GM18868 (cell line): ENCODE results near the gene SMIM43.
"Not testable (repeated sequence)": the region's sequence is repeated elsewhere in the genome, so short reads cannot be mapped to it uniquely, and the experiment has no call there.

Experiments used
- ATAC-seq: cut with Tn5 transposase; IDR thresholded peaks from one replicate; pipeline ENCODE4 v1.9.1; 2021; ENCODE audit warnings: mild to moderate bottlenecking, moderate library complexity; ENCODE audit not compliant: unreplicated experiment

SMIM43 gene

GRCh38 chr4:121784401-121784800 is 19.4 kb upstream of the SMIM43 start:
- no peak for ATAC-seq

GRCh38 chr4:121783210-121783609 is 18.2 kb upstream of the SMIM43 start:
- no peak for ATAC-seq

GRCh38 chr4:121778991-121779628 is 14.1 kb upstream of the SMIM43 start:
- ATAC-seq, result no peak

- ATAC-seq, result peak; percentile 64
Observed at GRCh38 chr4:121777625-121778024, 12.7 kb upstream of the SMIM43 start.

- ATAC-seq, result no peak
Observed at GRCh38 chr4:121776610-121777401, 11.8 kb upstream of the SMIM43 start.

GRCh38 chr4:121773883-121774282 is 8.9 kb upstream of the SMIM43 start:
- ATAC-seq, result no peak

- ATAC-seq, result no peak
Observed at GRCh38 chr4:121771869-121772268, 6.9 kb upstream of the SMIM43 start.

- ATAC-seq, result no peak
Observed at GRCh38 chr4:121769341-121769740, 4.4 kb upstream of the SMIM43 start.

- ATAC-seq, result no peak
Observed at GRCh38 chr4:121767166-121767565, 2.2 kb upstream of the SMIM43 start.

- no peak for ATAC-seq
Observed at GRCh38 chr4:121765971-121766538, 1.1 kb upstream of the SMIM43 start.

- no peak for ATAC-seq
Observed at GRCh38 chr4:121765368-121765705, 373 bp upstream of the SMIM43 start.

GRCh38 chr4:121764303-121764701 is 662 bp downstream of the SMIM43 start:
- no peak for ATAC-seq

GRCh38 chr4:121760205-121760604 is 4.8 kb downstream of the SMIM43 start:
- ATAC-seq, result no peak

- no peak for ATAC-seq
Observed at GRCh38 chr4:121758925-121759568, 5.9 kb downstream of the SMIM43 start.

- ATAC-seq, result not testable (repeated sequence)
Observed at GRCh38 chr4:121752142-121752541, 12.8 kb downstream of the SMIM43 start.

- no peak for ATAC-seq
Observed at GRCh38 chr4:121749225-121749624, 15.7 kb downstream of the SMIM43 start.

GRCh38 chr4:121742794-121743193 is 22.2 kb downstream of the SMIM43 start:
- ATAC-seq, result no peak

- no peak for ATAC-seq
Observed at GRCh38 chr4:121741751-121742150, 23.2 kb downstream of the SMIM43 start.

GRCh38 chr4:121740796-121741409 is 24.1 kb downstream of the SMIM43 start:
- no peak for ATAC-seq

GRCh38 chr4:121739575-121739974 is 25.4 kb downstream of the SMIM43 start:
- no peak for ATAC-seq

GRCh38 chr4:121738780-121739535 is 26.0 kb downstream of the SMIM43 start:
- ATAC-seq, result no peak
